Stomach smooth muscle (tissue), 2 donors: ENCODE results near the gene ST14.
"Not testable (repeated sequence)": the region's sequence is repeated elsewhere in the genome, so short reads cannot be mapped to it uniquely, and the experiment has no call there.

Experiments used
- H3K27ac ChIP-seq: one replicate; pipeline ENCODE4 v1.7.0; 2013; ENCODE audit warnings: mild to moderate bottlenecking, low read length, inconsistent platforms
- H3K27me3 ChIP-seq, 2 donors: one replicate each; pipeline ENCODE4 v1.7.0; 2013; ENCODE audit warnings: low read length in 2 of 2; ENCODE audit not compliant: insufficient read depth in 2 of 2, control insufficient read depth in 1 of 2
- H3K36me3 ChIP-seq, 2 donors: one replicate each; pipeline ENCODE4 v1.7.0; 2013; ENCODE audit warnings: low read length in 2 of 2; ENCODE audit not compliant: control insufficient read depth in 2 of 2, insufficient read depth in 2 of 2
- H3K4me1 ChIP-seq: one replicate; pipeline ENCODE4 v1.7.0; 2013; ENCODE audit warnings: low read length; ENCODE audit not compliant: control insufficient read depth, insufficient read depth
- H3K4me3 ChIP-seq, 2 donors: one replicate each; pipeline ENCODE4 v1.7.0; 2013; ENCODE audit warnings: low read length in 2 of 2
- H3K9ac ChIP-seq, 2 donors: one replicate each; pipeline ENCODE4 v1.7.0; 2013; ENCODE audit warnings: low read length in 2 of 2, mild to moderate bottlenecking in 1 of 2
- H3K9me3 ChIP-seq, 2 donors: one replicate each; pipeline ENCODE4 v1.7.0; 2013; ENCODE audit warnings: low read length in 2 of 2; ENCODE audit not compliant: control insufficient read depth in 2 of 2
- donor health status: healthy.
- donor health status: Pancreatic carcinoma.

The ST14 gene

GRCh38 chr11:130216591-130217132 lies 57.1 kb downstream of the ST14 start:
- Histone ChIP-seq H3K27ac (no peak overlapping the region), H3K9ac (no peak overlapping the region), H3K4me1 (peaks cover 7% of the 10 kb centered on the region), H3K27me3 (peaks cover 0 to 5% of the 10 kb centered on the region in 2 donors), H3K36me3 (no peaks in the 10 kb centered on the region), H3K9me3 (no peaks in the 10 kb centered on the region), H3K4me3 (no peak overlapping the region)

DNA sequence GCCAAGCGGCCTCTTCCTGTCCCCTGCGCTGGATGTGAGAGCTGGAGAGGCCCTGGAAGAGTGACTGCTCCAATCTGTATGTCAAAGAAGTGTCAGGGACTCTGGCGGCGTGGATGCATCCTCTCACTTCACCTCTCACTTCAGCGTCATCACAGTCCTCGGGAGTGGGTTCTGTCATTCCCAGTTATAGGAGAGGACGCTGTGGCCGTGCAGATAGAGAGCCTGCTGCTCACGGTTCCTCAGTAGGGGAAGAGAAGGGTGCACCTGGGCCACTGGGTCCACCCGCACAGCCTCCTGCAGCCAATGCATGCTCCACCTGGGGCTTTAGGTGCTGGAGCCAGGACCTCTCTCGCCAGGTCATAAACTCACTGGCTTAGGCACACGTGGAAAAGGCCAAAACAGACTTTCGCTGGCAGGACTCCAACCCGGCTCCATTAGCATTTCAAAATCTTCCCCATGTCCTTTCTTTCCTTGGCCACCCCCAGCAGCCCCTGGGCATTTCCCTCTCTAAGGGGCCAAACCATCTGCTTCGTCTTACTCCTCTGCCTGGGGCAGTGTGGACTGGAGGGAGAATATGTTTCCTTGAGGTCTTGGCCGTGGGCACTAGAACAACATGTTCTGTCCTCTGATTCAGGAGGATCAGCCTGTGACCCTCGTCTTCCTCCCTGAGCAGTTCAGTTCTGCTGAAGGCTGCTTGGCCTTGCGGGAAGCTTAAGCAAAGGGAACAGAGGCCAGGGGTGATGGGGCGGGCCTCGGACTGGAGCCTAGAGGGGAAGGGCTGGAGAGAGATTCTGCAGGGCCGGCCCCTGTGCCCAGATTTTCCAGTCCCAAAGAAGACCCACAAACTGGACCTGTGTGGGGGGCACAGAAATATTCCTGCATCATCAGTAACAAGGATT lies 57.8 kb downstream of the ST14 start:
- no peak overlapping the region for H3K4me3 ChIP-seq
- H3K9ac ChIP-seq: no peak overlapping the region
- no peaks in the 10 kb centered on the region for H3K36me3 ChIP-seq
- H3K9me3 ChIP-seq: no peaks in the 10 kb centered on the region
- H3K27me3 ChIP-seq: peaks cover 0 to 5% of the 10 kb centered on the region in 2 donors
- peaks cover 7% of the 10 kb centered on the region for H3K4me1 ChIP-seq
- H3K27ac ChIP-seq: no peak overlapping the region

- no peaks in the 10 kb centered on the region for H3K36me3 ChIP-seq
- H3K9ac ChIP-seq: no peak overlapping the region
- no peak overlapping the region for H3K27ac ChIP-seq
- no peak overlapping the region for H3K4me3 ChIP-seq
- H3K27me3 ChIP-seq: peaks cover 0 to 5% of the 10 kb centered on the region in 2 donors
- H3K4me1 ChIP-seq: no peaks in the 10 kb centered on the region
- no peaks in the 10 kb centered on the region for H3K9me3 ChIP-seq
These were observed 59.0 kb downstream of the ST14 start for GRCh38 chr11:130218501-130219070.

- no peaks in the 10 kb centered on the region for H3K4me1 ChIP-seq
- no peak overlapping the region for H3K4me3 ChIP-seq
- H3K9me3 ChIP-seq: no peaks in the 10 kb centered on the region
- no peaks in the 10 kb centered on the region for H3K36me3 ChIP-seq
- no peak overlapping the region for H3K27ac ChIP-seq
- H3K9ac ChIP-seq: no peak overlapping the region
- peaks cover 0 to 5% of the 10 kb centered on the region in 2 donors for H3K27me3 ChIP-seq
These were observed 59.6 kb downstream of the ST14 start for GRCh38 chr11:130219148-130219547.

GRCh38 chr11:130220311-130221035 lies 60.9 kb downstream of the ST14 start:
- Histone ChIP-seq H3K27me3 (peaks cover 0 to 3% of the 10 kb centered on the region in 2 donors), H3K27ac (no peak overlapping the region), H3K4me3 (no peak overlapping the region), H3K9ac (no peak overlapping the region), H3K4me1 (no peaks in the 10 kb centered on the region), H3K9me3 (no peaks in the 10 kb centered on the region), H3K36me3 (no peaks in the 10 kb centered on the region)

DNA sequence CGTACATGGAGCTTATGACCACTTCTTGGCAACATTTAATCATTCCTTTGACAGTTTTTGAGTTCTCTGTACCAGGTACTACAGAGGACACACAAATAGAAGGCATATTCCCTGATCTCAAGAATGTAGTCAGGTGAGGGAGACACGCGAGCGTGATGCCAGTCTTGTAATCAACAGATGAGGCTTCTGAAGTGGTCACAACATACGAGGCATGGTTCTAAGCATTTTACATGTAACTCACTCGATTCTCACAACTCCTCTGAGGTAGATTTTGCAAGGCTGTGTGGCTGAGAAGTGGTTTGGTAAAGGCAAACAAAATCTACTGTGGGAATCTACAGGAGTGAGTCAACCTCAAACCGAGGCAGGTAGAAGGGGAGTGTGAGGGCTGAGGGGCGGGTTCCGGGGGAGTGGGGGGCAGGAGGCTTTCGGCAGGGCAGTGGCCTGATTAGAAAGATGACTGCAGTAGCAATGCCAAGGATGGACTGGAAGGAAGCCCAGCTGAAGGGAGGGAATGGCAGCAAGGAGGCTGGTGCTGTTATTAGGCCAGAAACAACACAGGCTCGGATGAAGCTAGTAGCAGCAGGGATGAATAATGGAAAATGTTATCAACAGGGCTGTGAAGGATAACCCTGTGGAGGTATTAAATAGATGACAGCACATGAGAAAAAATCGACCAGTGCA lies 63.8 kb downstream of the ST14 start:
- Histone ChIP-seq H3K27ac (no peak overlapping the region), H3K9ac (no peak overlapping the region), H3K9me3 (no peaks in the 10 kb centered on the region), H3K4me1 (no peaks in the 10 kb centered on the region), H3K36me3 (no peaks in the 10 kb centered on the region), H3K4me3 (no peak overlapping the region), H3K27me3 (no peaks in the 10 kb centered on the region)

GRCh38 chr11:130227373-130227772 lies 67.8 kb downstream of the ST14 start:
- no peak overlapping the region for H3K27ac ChIP-seq
- no peaks in the 10 kb centered on the region for H3K9me3 ChIP-seq
- H3K4me1 ChIP-seq: no peaks in the 10 kb centered on the region
- H3K4me3 ChIP-seq: no peak overlapping the region
- H3K27me3 ChIP-seq: no peaks in the 10 kb centered on the region
- H3K36me3 ChIP-seq: no peaks in the 10 kb centered on the region
- no peak overlapping the region for H3K9ac ChIP-seq

DNA sequence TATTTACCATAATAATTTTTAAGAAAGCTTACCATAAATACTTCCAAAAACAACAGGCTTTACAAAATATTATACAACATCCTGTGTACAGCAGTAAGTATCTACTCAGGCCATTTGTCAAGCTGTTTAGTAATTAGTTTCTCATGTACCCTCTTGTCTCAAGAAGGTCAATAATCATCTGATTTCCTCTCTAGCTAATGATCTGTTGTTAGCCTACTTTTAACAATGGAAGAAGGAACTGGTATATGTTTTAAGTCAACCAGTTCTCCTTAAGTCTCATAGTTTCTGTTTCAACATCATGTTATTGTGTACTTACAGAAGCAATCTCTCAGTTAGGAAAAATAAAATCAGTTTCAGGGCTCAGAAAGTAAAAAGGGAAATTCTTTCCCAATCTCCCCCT lies 73.9 kb downstream of the ST14 start:
- not testable (repeated sequence) for H3K9ac ChIP-seq, H3K27ac ChIP-seq, H3K4me3 ChIP-seq, H3K9me3 ChIP-seq, H3K27me3 ChIP-seq, H3K4me1 ChIP-seq
- H3K36me3 ChIP-seq: peaks cover 3 to 15% of the 10 kb centered on the region in 2 donors

- not testable (repeated sequence) for H3K4me1 ChIP-seq, H3K4me3 ChIP-seq, H3K27ac ChIP-seq, H3K27me3 ChIP-seq, H3K9ac ChIP-seq, H3K9me3 ChIP-seq
- peaks cover 3 to 17% of the 10 kb centered on the region in 2 donors for H3K36me3 ChIP-seq
These were observed 74.3 kb downstream of the ST14 start for GRCh38 chr11:130233888-130234287.

DNA sequence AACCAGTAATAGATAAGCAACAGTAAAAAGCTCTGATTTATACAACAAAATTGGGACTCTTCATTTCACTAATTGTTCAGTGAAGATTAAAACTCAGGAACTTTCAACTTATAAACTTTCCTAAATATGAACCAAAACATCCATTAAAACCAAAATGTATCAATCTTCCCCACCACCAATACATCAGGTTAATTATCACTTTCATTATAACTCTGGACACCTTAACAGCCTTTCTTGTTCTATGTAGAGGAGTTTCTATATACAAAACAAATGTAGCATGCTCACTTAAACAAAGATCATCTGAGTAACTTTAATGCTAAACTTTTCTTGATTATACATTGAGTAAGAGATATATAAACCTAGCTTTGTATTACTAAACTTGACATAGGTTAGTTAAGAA lies 74.7 kb downstream of the ST14 start:
- peaks cover 3 to 17% of the 10 kb centered on the region in 2 donors for H3K36me3 ChIP-seq
- H3K4me1 ChIP-seq: no peaks in the 10 kb centered on the region
- no peaks in the 10 kb centered on the region for H3K9me3 ChIP-seq
- no peak overlapping the region for H3K4me3 ChIP-seq
- no peak overlapping the region for H3K27ac ChIP-seq
- H3K9ac ChIP-seq: no peak overlapping the region
- H3K27me3 ChIP-seq: no peaks in the 10 kb centered on the region
